A549 (cell line): ENCODE measurements around the gene IGFN1. TPM values are rescaled to one million over a fixed set of nuclear protein-coding genes. Genes with fewer than 3 reads are reported as not detected.
A peak's percentile ranks its signal among the peaks of the same experiment; 100 is the strongest.

ENCODE experiments used
- ATAC-seq, 2 experiments: fragments of 200-7000 bp in 1 of 2; fragments of >200 bp in 1 of 2; cut with Nextera tagmentation in 1 of 2; cut with Tn5 transposase in 1 of 2; 3 replicates each; pipeline versions ENCODE4 v1.8.0 to v1.9.1; 2018 to 2020; ENCODE audit warnings: mild to moderate bottlenecking in 1 of 2, moderate library complexity in 1 of 2
- CTCF ChIA-PET: fragments of 300-600 bp; sonication (Branson Sonifier 250); formaldehyde crosslinking; extraction: SDS; loops from one replicate; lab custom pipeline; 2021; ENCODE audit warnings: antibody characterized with exemption, inconsistent platforms; lab: Yijun Ruan, JAX
- POLR2A ChIA-PET: fragments of 350-600 bp; formaldehyde crosslinking; extraction: SDS; loops from one replicate; lab custom pipeline; 2021; ENCODE audit warnings: antibody characterized with exemption, inconsistent platforms; lab: Yijun Ruan, JAX
- DNase-seq, 2 experiments: peaks; one replicate each; pipeline versions ENCODE4 v3.0.0 to v3.0.0-alpha.2; 2011 to 2016; ENCODE audit warnings: low read depth in 1 of 2, low spot score in 1 of 2
- FAIRE-seq: peaks from 2 replicates; lab custom pipeline; 2011; peaks lifted over from hg19 to GRCh38; lab: Jason Lieb, UNC
- H3K27ac ChIP-seq, 2 experiments: fragments of >200 bp; sonication (Bioruptor Twin); formaldehyde crosslinking; 3 replicates each; pipeline ENCODE4 v1.5.1; 2016 to 2017
- H3K4me1 ChIP-seq: fragments of >200 bp; sonication (Bioruptor Twin); formaldehyde crosslinking; 3 replicates; pipeline ENCODE4 v1.6.1; 2016
- H3K4me2 ChIP-seq: fragments of >200 bp; sonication (Bioruptor Twin); formaldehyde crosslinking; 3 replicates; pipeline ENCODE4 v1.6.1; 2016
- H3K4me3 ChIP-seq: fragments of >200 bp; sonication (Bioruptor Twin); formaldehyde crosslinking; 3 replicates; pipeline ENCODE4 v1.5.1; 2016
- H3K9me3 ChIP-seq: fragments of >200 bp; sonication (Bioruptor Twin); formaldehyde crosslinking; 3 replicates; pipeline ENCODE4 v1.6.1; 2016
- BHLHE40 ChIP-seq: IDR thresholded peaks from 2 replicates; pipeline ENCODE4 v1.6.1; 2012; ENCODE audit warnings: low read depth, low read length, inconsistent platforms
- CHD4 ChIP-seq: fragments of 200-600 bp; sonication (generic); IDR thresholded peaks from 2 replicates; pipeline ENCODE4 v1.6.1; 2016; ENCODE audit warnings: antibody characterized with exemption, mild to moderate bottlenecking, borderline replicate concordance
- ELK1 ChIP-seq: fragments of 150-350 bp; IDR thresholded peaks from 2 replicates; pipeline ENCODE4 v1.6.1; 2014; ENCODE audit warnings: low read depth, mild to moderate bottlenecking, low read length
- EP300 ChIP-seq, 2 experiments: fragments of >200 bp; sonication (Bioruptor Twin); formaldehyde crosslinking; IDR thresholded peaks; 2 replicates in 1 of 2; 3 replicates in 1 of 2; pipeline ENCODE4 v1.6.1; 2016 to 2017
- FOXS1 ChIP-seq: fragments of 250-450 bp; sonication (Bioruptor Pico); IDR thresholded peaks from 2 replicates; pipeline ENCODE4 v1.5.0; 2020; ENCODE audit warnings: mild to moderate bottlenecking, moderate library complexity
- GATA3 ChIP-seq: IDR thresholded peaks from 2 replicates; pipeline ENCODE4 v1.6.1; 2012; ENCODE audit warnings: borderline replicate concordance
- HDAC2 ChIP-seq: fragments of 200-600 bp; sonication (generic); IDR thresholded peaks from 2 replicates; pipeline ENCODE4 v1.6.1; 2016
- HEYL ChIP-seq: fragments of 250-450 bp; sonication (Bioruptor Pico); IDR thresholded peaks from 2 replicates; pipeline ENCODE4 v1.8.0; 2021; ENCODE audit warnings: mild to moderate bottlenecking, moderate library complexity
- HOXB13 ChIP-seq: fragments of 250-450 bp; sonication (Bioruptor Pico); IDR thresholded peaks from 2 replicates; pipeline ENCODE4 v1.5.0; 2020; ENCODE audit warnings: low read depth, mild to moderate bottlenecking, moderate library complexity
- JUN ChIP-seq, 2 experiments: fragments of >200 bp; sonication (Bioruptor Twin); formaldehyde crosslinking; IDR thresholded peaks; 2 replicates in 1 of 2; 3 replicates in 1 of 2; pipeline ENCODE4 v1.6.1; 2016 to 2017
- KDM5A ChIP-seq: fragments of 200-600 bp; sonication (generic); IDR thresholded peaks from 2 replicates; pipeline ENCODE4 v1.6.1; 2016; ENCODE audit warnings: antibody characterized with exemption, mild to moderate bottlenecking
- PBX3 ChIP-seq: IDR thresholded peaks from 2 replicates; pipeline ENCODE4 v1.6.1; 2012
- RAD21 ChIP-seq, 2 experiments: fragments of >200 bp in 1 of 2; sonication (Bioruptor Twin) in 1 of 2; formaldehyde crosslinking in 1 of 2; IDR thresholded peaks in 1 of 2; conservative IDR thresholded peaks in 1 of 2; 2 replicates in 1 of 2; 3 replicates in 1 of 2; pipeline ENCODE4 v1.6.1; 2012 to 2018; ENCODE audit warnings: inconsistent platforms in 1 of 2
- RNF2 ChIP-seq: fragments of 200-600 bp; sonication (generic); IDR thresholded peaks from 2 replicates; pipeline ENCODE4 v1.6.1; 2016; ENCODE audit warnings: low read depth, mild to moderate bottlenecking, antibody characterized with exemption, moderate library complexity, borderline replicate concordance
- SREBF2 ChIP-seq: fragments of 450-650 bp; IDR thresholded peaks from 2 replicates; pipeline ENCODE4 v1.6.1; 2014; ENCODE audit warnings: mild to moderate bottlenecking, moderate library complexity
- TFCP2L1 ChIP-seq: fragments of 250-450 bp; sonication (Bioruptor Pico); IDR thresholded peaks from 2 replicates; pipeline ENCODE4 v1.5.0; 2021; ENCODE audit warnings: mild to moderate bottlenecking
- TP53 ChIP-seq: fragments of 250-450 bp; sonication (Bioruptor Pico); IDR thresholded peaks from 2 replicates; pipeline ENCODE4 v1.5.0; 2021; ENCODE audit warnings: mild to moderate bottlenecking, moderate library complexity
- ZC3H11A ChIP-seq: fragments of 450-650 bp; IDR thresholded peaks from 2 replicates; pipeline ENCODE4 v1.6.1; 2014; ENCODE audit warnings: antibody characterized with exemption, mild to moderate bottlenecking
- ZFP36 ChIP-seq: fragments of 450-650 bp; IDR thresholded peaks from 2 replicates; pipeline ENCODE4 v1.6.1; 2014; ENCODE audit warnings: borderline replicate concordance; ENCODE audit not compliant: partially characterized antibody
- ZNF302 ChIP-seq: fragments of 250-450 bp; sonication (Bioruptor Pico); IDR thresholded peaks from 2 replicates; pipeline ENCODE4 v1.9.0; 2021; ENCODE audit warnings: inconsistent platforms, mild to moderate bottlenecking, moderate library complexity
- ZSCAN20 ChIP-seq: fragments of 250-450 bp; sonication (Bioruptor Pico); IDR thresholded peaks from 2 replicates; pipeline ENCODE4 v1.8.0; 2022; ENCODE audit warnings: mild to moderate bottlenecking, moderate library complexity
- WGBS: methylation state at CpG from one replicate; pipeline ENCODE4 v1.1.6; 2017; ENCODE audit errors: missing lambda C conversion rate; 5-methylcytosine and 5-hydroxymethylcytosine counted together
- polyA plus RNA-seq, 4 experiments: library from polyadenylated mRNA; depleted of rRNA in 3 of 4; stranded (reverse); fragments of >200 nt; fragmentation: RNase III in 1 of 4; extraction: RNeasy Plus Mini Kit Qiagen cat#74134 plus additional on column Dnase treatment in 1 of 4; gene quantifications; 2 replicates in 3 of 4; 3 replicates in 1 of 4; pipeline ENCODE4 v1.2.3, GENCODE V29; 2011 to 2017
- TF ChIP-seq, protein P1 (sequence below): fragments of >200 bp; sonication (Bioruptor Twin); formaldehyde crosslinking; IDR thresholded peaks from 3 replicates; pipeline ENCODE4 v1.5.1; 2016

Gene IGFN1
- polyA plus RNA-seq, 2 of the 4 experiments (the other 2 are of a cell fraction), result 0.03 to 4.7 TPM

DNA sequence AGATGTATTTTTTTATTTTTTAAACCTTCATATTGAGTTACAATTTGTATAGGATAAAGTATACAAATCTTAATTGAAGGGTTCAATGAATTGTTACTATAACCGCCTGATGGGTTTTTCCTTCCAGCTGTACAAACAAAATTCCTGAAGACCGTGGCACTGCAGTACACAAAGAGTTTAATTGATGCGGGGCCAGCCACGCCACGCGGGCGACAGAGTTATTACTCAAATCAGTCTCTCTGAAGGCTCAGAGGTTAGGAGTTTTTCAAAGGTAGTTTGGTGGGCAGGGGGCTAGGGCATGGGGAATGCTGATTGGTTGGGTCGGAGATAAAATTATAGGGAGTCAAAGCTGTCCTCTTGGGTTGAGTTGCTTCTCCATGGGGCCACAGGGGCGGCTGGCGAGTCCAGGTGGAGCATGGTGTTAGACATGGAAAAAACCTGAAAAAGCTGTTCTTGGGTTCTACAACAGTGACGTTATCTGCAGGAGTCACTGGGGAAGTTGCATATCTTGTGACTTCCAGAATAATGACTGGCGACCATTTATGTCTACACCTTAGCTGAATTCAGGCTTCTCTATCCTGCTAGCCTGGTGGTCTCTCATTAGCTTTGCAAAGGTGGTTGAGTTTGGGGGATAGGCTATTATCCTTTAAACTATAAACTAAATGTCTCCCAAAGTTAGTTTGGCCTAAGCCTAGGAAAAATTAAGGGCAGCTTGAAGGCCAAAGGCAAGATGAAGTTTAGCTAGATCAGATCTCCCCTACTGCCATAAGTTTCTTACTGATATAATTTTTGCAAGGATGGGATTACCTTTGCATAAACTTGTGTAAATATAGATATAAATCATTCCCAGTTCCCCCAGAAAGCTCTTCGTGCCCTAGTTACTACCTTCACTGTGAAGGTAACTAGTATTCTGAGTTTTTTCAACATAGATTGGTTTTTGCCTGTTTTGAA is 23.3 kb upstream of the IGFN1 start:
- Histone ChIP-seq H3K27ac (no peak overlapping the region), H3K4me2 (no peak overlapping the region), H3K4me3 (no peak overlapping the region), H3K9me3 (no peaks in the 10 kb centered on the region), H3K4me1 (peaks cover 18% of the 10 kb centered on the region)
- WGBS, result 86% methylated on average over 13 of the region's 13 CpGs
- ChIA-PET POLR2A (interaction anchor here (1.3 kb wide), 1 partner anchor 13 kb away, joined by 5 read pairs; the partner anchor contains the start of gene TMEM9), CTCF (interaction anchor here (1.1 to 5.3 kb wide), 4 partner anchors 9 to 53 kb away, joined by 3 to 32 read pairs (median 15); partner anchors contain the start of gene TMEM9)
- no peak for ATAC-seq
- DNase-seq, result no peak
- no peak for FAIRE-seq
- TF ChIP-seq HDAC2 (no peak), RAD21 (conservative IDR thresholded peaks at IDR 0.05 in 1 of 2, IDR thresholded peaks at IDR 0.05 in 1 of 2) (no peak), CHD4 (no peak), HEYL (CRISPR knock-in tag) (no peak), JUN (IDR thresholded peaks at IDR 0.05) (no peak), GATA3 (no peak), HOXB13 (CRISPR knock-in tag) (no peak), ZC3H11A (no peak), ZNF302 (CRISPR knock-in tag) (no peak), PBX3 (no peak), TFCP2L1 (CRISPR knock-in tag) (no peak), ZFP36 (no peak), ZSCAN20 (CRISPR knock-in tag) (no peak)
- TF ChIP-seq, protein P1, sequence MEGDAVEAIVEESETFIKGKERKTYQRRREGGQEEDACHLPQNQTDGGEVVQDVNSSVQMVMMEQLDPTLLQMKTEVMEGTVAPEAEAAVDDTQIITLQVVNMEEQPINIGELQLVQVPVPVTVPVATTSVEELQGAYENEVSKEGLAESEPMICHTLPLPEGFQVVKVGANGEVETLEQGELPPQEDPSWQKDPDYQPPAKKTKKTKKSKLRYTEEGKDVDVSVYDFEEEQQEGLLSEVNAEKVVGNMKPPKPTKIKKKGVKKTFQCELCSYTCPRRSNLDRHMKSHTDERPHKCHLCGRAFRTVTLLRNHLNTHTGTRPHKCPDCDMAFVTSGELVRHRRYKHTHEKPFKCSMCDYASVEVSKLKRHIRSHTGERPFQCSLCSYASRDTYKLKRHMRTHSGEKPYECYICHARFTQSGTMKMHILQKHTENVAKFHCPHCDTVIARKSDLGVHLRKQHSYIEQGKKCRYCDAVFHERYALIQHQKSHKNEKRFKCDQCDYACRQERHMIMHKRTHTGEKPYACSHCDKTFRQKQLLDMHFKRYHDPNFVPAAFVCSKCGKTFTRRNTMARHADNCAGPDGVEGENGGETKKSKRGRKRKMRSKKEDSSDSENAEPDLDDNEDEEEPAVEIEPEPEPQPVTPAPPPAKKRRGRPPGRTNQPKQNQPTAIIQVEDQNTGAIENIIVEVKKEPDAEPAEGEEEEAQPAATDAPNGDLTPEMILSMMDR, result no peak

DNA sequence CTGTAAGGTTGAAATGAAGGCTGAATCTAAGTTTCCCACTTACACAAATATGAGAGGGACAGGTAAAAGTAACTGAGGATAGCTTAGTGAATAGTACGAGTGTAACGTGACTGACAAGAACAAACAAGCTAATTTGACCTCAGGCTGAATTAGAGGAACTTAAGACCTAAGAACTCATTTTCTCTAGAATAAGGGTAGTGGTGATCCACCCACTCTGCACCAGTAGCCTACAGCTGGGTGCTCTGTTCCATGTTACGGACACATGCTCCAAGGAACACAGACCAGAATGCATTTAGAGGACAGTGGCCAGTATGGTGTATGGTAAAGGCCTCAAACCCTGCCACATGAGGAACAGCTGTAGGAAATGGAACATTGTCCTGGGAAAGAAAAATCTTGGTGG is 21.4 kb upstream of the IGFN1 start:
- TF ChIP-seq EP300 (IDR thresholded peaks at IDR 0.05) (no peak), TFCP2L1 (CRISPR knock-in tag) (no peak), JUN (IDR thresholded peaks at IDR 0.05) (no peak), TP53 (CRISPR knock-in tag) (no peak), BHLHE40 (no peak), ELK1 (no peak), RNF2 (no peak), FOXS1 (CRISPR knock-in tag) (no peak), HOXB13 (CRISPR knock-in tag) (no peak), KDM5A (no peak), SREBF2 (no peak)
- peak overlapping the region; percentile 75 to 81; a peak in 5 of 6 replicates for H3K27ac ChIP-seq
- DNase-seq, result no peak
- peaks cover 24% of the 10 kb centered on the region for H3K4me1 ChIP-seq
- no peak overlapping the region for H3K4me2 ChIP-seq
- 98% methylated on average over 3 of the region's 3 CpGs for WGBS
- FAIRE-seq, result no peak
- ChIA-PET POLR2A (no interaction called here), CTCF (interaction anchor here (0.8 to 5.3 kb wide), 9 partner anchors 11 to 367 kb away, joined by 3 to 32 read pairs (median 3); no protein-coding TSS in a partner anchor)
- no peak for ATAC-seq
- no peak overlapping the region for H3K4me3 ChIP-seq
- no peaks in the 10 kb centered on the region for H3K9me3 ChIP-seq
